C4-2B (cell line): ENCODE results near the gene NFS1.

ENCODE experiments used
- CTCF ChIP-seq: fragments of 450-650 bp; conservative IDR thresholded peaks from 2 replicates; pipeline ENCODE4 v1.5.1; 2017; ENCODE audit warnings: mild to moderate bottlenecking
- ZFX ChIP-seq: fragments of 450-650 bp; IDR thresholded peaks from 2 replicates; pipeline ENCODE4 v1.6.1; 2017

- TF ChIP-seq CTCF (no peak), ZFX (no peak)
These were observed 44.7 kb upstream of the NFS1 start for GRCh38 chr20:35743693-35744491.
